ENCODE data around the gene PTGER1. TPM values are rescaled to one million over a fixed set of nuclear protein-coding genes. Genes with fewer than 3 reads are reported as not detected.

The PTGER1 gene
- total RNA-seq, 2 experiments from 2014 or later: 0.23 TPM; not detected in 1

- Histone ChIP-seq H3K79me2 (ENCODE audit: insufficient read depth, low read depth, low read length) (no peaks in the 10 kb centered on the region), H3K9me2 (ENCODE audit: insufficient read depth, low read length) (no peaks in the 10 kb centered on the region), H3K9me3 (ENCODE audit: low read length) (no peaks in the 10 kb centered on the region), H3K4me1 (ENCODE audit: insufficient read depth, low read length, poor library complexity, severe bottlenecking) (no peaks in the 10 kb centered on the region), H3K4me2 (ENCODE audit: low read length) (no peak overlapping the region), H4K20me1 (ENCODE audit: insufficient read depth, low read length) (no peaks in the 10 kb centered on the region), H3K4me3 (ENCODE audit: low read depth, low read length, poor library complexity, severe bottlenecking) (no peak overlapping the region), H2AFZ (ENCODE audit: low read length) (no peak overlapping the region), H3K27ac (ENCODE audit: low read depth, low read length, poor library complexity, severe bottlenecking) (no peak overlapping the region), H3K36me3 (ENCODE audit: insufficient read depth, low read length) (no peaks in the 10 kb centered on the region)
- ChIA-PET CTCF (ENCODE audit: unreplicated experiment) (no interaction called here), POLR2A (no interaction called here)
- no TSS peak for BruUV-seq (replicated peaks)
- intact Hi-C loops (cut with micrococcal nuclease; ENCODE audit: unreplicated experiment): no loop called here
- TF ChIP-seq CTCF (conservative IDR thresholded peaks at IDR 0.05; ENCODE audit: low read length) (no peak), EZH2phosphoT487 (IDR thresholded peaks at IDR 0.05; ENCODE audit: borderline replicate concordance, low read depth, low read length) (no peak)
- no peak for DNase-seq (ENCODE audit: low spot score)
These were observed 3.0 kb upstream of the PTGER1 start for GRCh38 chr19:14478113-14478545.

GRCh38 chr19:14477418-14478112 lies 2.4 kb upstream of the PTGER1 start:
- Histone ChIP-seq H3K27ac (ENCODE audit: low read depth, low read length, poor library complexity, severe bottlenecking) (no peak overlapping the region), H2AFZ (ENCODE audit: low read length) (no peak overlapping the region), H3K4me2 (ENCODE audit: low read length) (no peak overlapping the region), H3K4me3 (ENCODE audit: low read depth, low read length, poor library complexity, severe bottlenecking) (no peak overlapping the region), H3K9me2 (ENCODE audit: insufficient read depth, low read length) (no peaks in the 10 kb centered on the region), H3K9me3 (ENCODE audit: low read length) (no peaks in the 10 kb centered on the region), H3K79me2 (ENCODE audit: insufficient read depth, low read depth, low read length) (no peaks in the 10 kb centered on the region), H3K36me3 (ENCODE audit: insufficient read depth, low read length) (no peaks in the 10 kb centered on the region), H4K20me1 (ENCODE audit: insufficient read depth, low read length) (no peaks in the 10 kb centered on the region), H3K4me1 (ENCODE audit: insufficient read depth, low read length, poor library complexity, severe bottlenecking) (no peaks in the 10 kb centered on the region)
- no TSS peak for BruUV-seq (replicated peaks)
- CTCF ChIA-PET (ENCODE audit: unreplicated experiment): no interaction called here
- POLR2A ChIA-PET: no interaction called here
- intact Hi-C loops (cut with micrococcal nuclease; ENCODE audit: unreplicated experiment): no loop called here
- no peak for TF ChIP-seq CTCF (conservative IDR thresholded peaks at IDR 0.05; ENCODE audit: low read length)
- no peak for TF ChIP-seq EZH2phosphoT487 (IDR thresholded peaks at IDR 0.05; ENCODE audit: borderline replicate concordance, low read depth, low read length)
- no peak for DNase-seq (ENCODE audit: low spot score)

- no peak for TF ChIP-seq EZH2phosphoT487 (IDR thresholded peaks at IDR 0.05; ENCODE audit: borderline replicate concordance, low read depth, low read length)
- TF ChIP-seq CTCF (conservative IDR thresholded peaks at IDR 0.05; ENCODE audit: low read length): no peak
- Histone ChIP-seq H3K9me2 (ENCODE audit: insufficient read depth, low read length) (no peaks in the 10 kb centered on the region), H3K4me3 (ENCODE audit: low read depth, low read length, poor library complexity, severe bottlenecking) (no peak overlapping the region), H2AFZ (ENCODE audit: low read length) (no peak overlapping the region), H3K36me3 (ENCODE audit: insufficient read depth, low read length) (peaks cover 6% of the 10 kb centered on the region; the same call in 1 of the 2 replicates), H3K27ac (ENCODE audit: low read depth, low read length, poor library complexity, severe bottlenecking) (no peak overlapping the region), H3K4me1 (ENCODE audit: insufficient read depth, low read length, poor library complexity, severe bottlenecking) (no peaks in the 10 kb centered on the region), H4K20me1 (ENCODE audit: insufficient read depth, low read length) (no peaks in the 10 kb centered on the region), H3K79me2 (ENCODE audit: insufficient read depth, low read depth, low read length) (no peaks in the 10 kb centered on the region), H3K9me3 (ENCODE audit: low read length) (no peaks in the 10 kb centered on the region), H3K4me2 (ENCODE audit: low read length) (no peak overlapping the region)
- BruUV-seq (replicated peaks): no TSS peak
- intact Hi-C loops (cut with micrococcal nuclease; ENCODE audit: unreplicated experiment): no loop called here
- ChIA-PET POLR2A (no interaction called here), CTCF (ENCODE audit: unreplicated experiment) (interaction anchor here (0.6 kb wide), 1 partner anchor 9 kb away, joined by 6 read pairs; no protein-coding TSS in a partner anchor)
- peak; percentile 24 for DNase-seq (ENCODE audit: low spot score)
These were observed 1.7 kb upstream of the PTGER1 start for GRCh38 chr19:14476673-14477401.
